ENCODE data around the gene E2F3.

DNA sequence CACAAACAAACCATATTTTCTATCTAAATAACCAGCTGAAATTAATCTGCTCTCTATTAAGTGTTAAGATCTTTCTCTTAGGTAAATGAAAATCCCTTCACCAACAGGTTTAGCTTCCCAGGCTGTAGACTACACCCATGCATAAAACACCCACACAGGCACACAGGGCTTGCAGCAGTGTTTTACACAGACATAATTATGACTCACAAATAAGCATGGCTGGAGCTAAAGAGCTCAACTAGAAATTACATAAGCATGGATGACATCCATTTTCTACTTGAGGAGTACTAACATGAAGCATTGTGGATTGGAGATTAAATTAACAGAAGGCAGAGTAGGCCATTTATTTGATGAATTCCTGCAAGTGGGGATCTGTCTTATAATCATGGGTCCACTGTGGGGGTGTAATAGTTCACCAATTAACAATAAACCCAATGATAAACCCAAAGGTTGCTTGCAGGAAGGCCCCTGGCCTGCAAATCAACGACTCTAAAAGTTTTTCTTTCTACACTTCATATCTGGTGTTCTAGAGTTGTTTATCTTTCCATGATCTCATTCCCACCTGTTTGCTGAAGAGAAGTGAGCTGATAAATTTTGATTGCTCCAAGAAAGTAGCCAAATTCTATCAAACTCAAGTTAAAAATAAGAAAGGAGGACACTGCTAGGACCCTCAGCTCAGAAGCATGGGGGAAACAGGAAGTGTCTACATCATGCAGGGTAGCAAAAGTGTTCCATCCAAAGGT is 33.8 kb upstream of the E2F3 start:
- TF ChIP-seq POLR2A (IDR thresholded peaks at IDR 0.05; ENCODE audit: low read length), result no peak
- no peak for TF ChIP-seq GATA1 (IDR thresholded peaks at IDR 0.05; ENCODE audit: low read depth, low read length)

Measured in erythroblast (primary cell).